Thyroid gland (tissue), 4 donors: ENCODE data around the gene HES7.

Source experiments
- POLR2A ChIP-seq, 2 donors: fragments of 450-650 bp; IDR thresholded peaks; one replicate each; pipeline ENCODE4 v1.6.1; 2017; ENCODE audit warnings: antibody characterized with exemption in 2 of 2, mild to moderate bottlenecking in 2 of 2, moderate library complexity in 1 of 2
- TF ChIP-seq, protein P1 (sequence below), 6 experiments: fragments of 200-600 bp in 3 of 6; fragments of 450-650 bp in 3 of 6; sonication (generic) in 3 of 6; IDR thresholded peaks; one replicate each; pipeline ENCODE4 v1.5.1; 2016 to 2019; ENCODE audit warnings: antibody characterized with exemption in 6 of 6, mild to moderate bottlenecking in 2 of 6, inconsistent platforms in 1 of 6, moderate library complexity in 1 of 6

DNA sequence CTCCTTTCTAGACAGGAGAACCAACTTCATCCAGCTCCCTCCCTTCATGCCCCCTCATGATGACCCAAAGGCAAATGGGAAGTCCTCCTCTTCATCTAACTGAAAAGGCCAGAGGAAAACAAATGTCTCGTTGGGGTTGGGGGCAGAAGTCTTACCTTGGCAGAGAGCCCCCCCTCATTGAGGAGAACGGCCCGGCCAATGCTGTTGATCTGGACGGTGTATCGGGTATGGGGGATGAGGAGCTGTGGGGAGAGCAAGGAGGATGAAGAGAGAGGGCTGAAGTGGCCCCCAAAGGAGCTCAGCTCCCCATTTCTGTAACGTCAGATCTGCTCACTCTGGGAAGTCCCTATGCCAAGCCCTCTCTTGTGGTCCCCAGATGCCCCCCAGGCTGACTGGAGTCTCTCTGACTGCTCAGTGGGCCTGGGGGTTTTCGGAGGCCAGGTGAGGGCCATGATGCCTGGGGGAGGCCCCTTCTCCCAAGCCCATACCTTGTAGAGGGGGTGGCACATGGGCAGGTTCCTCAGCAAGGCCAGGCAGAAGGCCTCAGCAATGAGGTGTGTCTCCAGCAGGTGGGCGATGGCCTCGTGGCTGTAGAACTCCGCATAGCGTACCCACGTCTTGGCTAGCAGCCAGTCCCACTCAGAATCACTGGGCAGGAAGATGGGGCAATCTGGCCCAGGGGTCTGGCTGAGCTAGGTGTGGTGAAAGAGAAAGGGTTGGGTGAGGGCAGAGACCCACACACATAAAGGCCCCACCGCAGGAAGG lies 47.2 kb downstream of the HES7 start:
- TF ChIP-seq, protein P1, sequence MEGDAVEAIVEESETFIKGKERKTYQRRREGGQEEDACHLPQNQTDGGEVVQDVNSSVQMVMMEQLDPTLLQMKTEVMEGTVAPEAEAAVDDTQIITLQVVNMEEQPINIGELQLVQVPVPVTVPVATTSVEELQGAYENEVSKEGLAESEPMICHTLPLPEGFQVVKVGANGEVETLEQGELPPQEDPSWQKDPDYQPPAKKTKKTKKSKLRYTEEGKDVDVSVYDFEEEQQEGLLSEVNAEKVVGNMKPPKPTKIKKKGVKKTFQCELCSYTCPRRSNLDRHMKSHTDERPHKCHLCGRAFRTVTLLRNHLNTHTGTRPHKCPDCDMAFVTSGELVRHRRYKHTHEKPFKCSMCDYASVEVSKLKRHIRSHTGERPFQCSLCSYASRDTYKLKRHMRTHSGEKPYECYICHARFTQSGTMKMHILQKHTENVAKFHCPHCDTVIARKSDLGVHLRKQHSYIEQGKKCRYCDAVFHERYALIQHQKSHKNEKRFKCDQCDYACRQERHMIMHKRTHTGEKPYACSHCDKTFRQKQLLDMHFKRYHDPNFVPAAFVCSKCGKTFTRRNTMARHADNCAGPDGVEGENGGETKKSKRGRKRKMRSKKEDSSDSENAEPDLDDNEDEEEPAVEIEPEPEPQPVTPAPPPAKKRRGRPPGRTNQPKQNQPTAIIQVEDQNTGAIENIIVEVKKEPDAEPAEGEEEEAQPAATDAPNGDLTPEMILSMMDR (IDR thresholded peaks at IDR 0.05), result no peak
- no peak for TF ChIP-seq POLR2A (IDR thresholded peaks at IDR 0.05)
